ENCODE results near the gene ADGRB3.

GRCh38 chr6:68642977-68643376, 7.9 kb downstream of the ADGRB3 start:
- TF ChIP-seq CTCF (conservative IDR thresholded peaks at IDR 0.05; ENCODE audit: low read length) (no peak), EZH2phosphoT487 (IDR thresholded peaks at IDR 0.05; ENCODE audit: borderline replicate concordance, low read depth, low read length) (no peak)

Measured in OCI-LY7 (cell line).